Heart left ventricle (tissue), 16 donors: Measurements from ENCODE around the gene MED12L. TPM values are rescaled to one million over a fixed set of nuclear protein-coding genes. Genes with fewer than 3 reads are reported as not detected.

Experiments
- ATAC-seq, 4 donors: fragments of 200-7000 bp; cut with Tn5 transposase; one replicate each; pipeline ENCODE4 v1.9.1; 2020 to 2022; ENCODE audit warnings: moderate library complexity in 4 of 4, mild to moderate bottlenecking in 3 of 4, moderate number of reproducible peaks in 1 of 4
- DNase-seq, 5 donors: peaks; one replicate each; pipeline ENCODE4 v3.0.0-alpha.2; 2020
- H3K27ac ChIP-seq, 12 donors: fragments of 200-600 bp; sonication (generic) in 4 of 12; one replicate each; pipeline versions ENCODE4 v1.5.0 to v1.8.0; 2016 to 2022; ENCODE audit warnings: mild to moderate bottlenecking in 2 of 12
- H3K27me3 ChIP-seq, 9 donors: fragments of 200-600 bp; sonication (generic) in 2 of 9; one replicate each; pipeline versions ENCODE4 v1.5.1 to v1.8.0; 2016 to 2022; ENCODE audit warnings: mild to moderate bottlenecking in 3 of 9
- H3K36me3 ChIP-seq, 9 donors: fragments of 200-600 bp; sonication (generic) in 2 of 9; one replicate each; pipeline versions ENCODE4 v1.5.0 to v1.8.0; 2018 to 2022; ENCODE audit warnings: mild to moderate bottlenecking in 2 of 9
- H3K4me1 ChIP-seq, 12 donors: fragments of 200-600 bp; sonication (generic) in 4 of 12; one replicate each; pipeline versions ENCODE4 v1.5.0 to v1.8.0; 2016 to 2022; ENCODE audit warnings: mild to moderate bottlenecking in 3 of 12
- H3K4me3 ChIP-seq, 12 donors: fragments of 200-600 bp; sonication (generic) in 4 of 12; one replicate each; pipeline versions ENCODE4 v1.5.0 to v1.8.0; 2017 to 2022; ENCODE audit warnings: mild to moderate bottlenecking in 9 of 12, moderate library complexity in 4 of 12
- H3K9me3 ChIP-seq, 12 donors: fragments of 200-600 bp; sonication (generic) in 4 of 12; one replicate each; pipeline versions ENCODE4 v1.5.0 to v1.8.0; 2016 to 2022; ENCODE audit warnings: mild to moderate bottlenecking in 1 of 12
- POLR2A ChIP-seq, 2 donors: fragments of 450-650 bp; IDR thresholded peaks; one replicate each; pipeline ENCODE4 v1.6.1; 2017; ENCODE audit warnings: antibody characterized with exemption in 2 of 2, mild to moderate bottlenecking in 2 of 2, moderate library complexity in 2 of 2
- WGBS, 4 donors: extraction: QIAGEN DNeasy Blood & Tissue Kit in 2 of 4; methylation state at CpG; one replicate each; pipeline versions ENCODE4 v1.1.5 to v1.1.7; 2013 to 2018; 5-methylcytosine and 5-hydroxymethylcytosine counted together
- intact Hi-C, 10 donors: fragments of 100-400 bp; cut with DNase I; formaldehyde crosslinking; loops; one replicate each; pipeline versions ENCODE4 v1.11.1 to v1.14.2; 2022
- polyA plus RNA-seq, 2 donors: library from polyadenylated mRNA; stranded (reverse); fragments of 200-250 nt; gene quantifications; one replicate each; pipeline ENCODE4 v1.2.3, GENCODE V29; 2013
- total RNA-seq, 9 donors: library from RNA; depleted of rRNA in 2 of 9; stranded (reverse); fragments of >200 nt in 2 of 9; fragmentation: NEBNext Ultra II Directional in 3 of 9; extraction: Animal tissue kit (Norgen Biotek cat#: 25700) in 3 of 9; gene quantifications; one replicate each; pipeline versions ENCODE4 v1.1.0 to v1.2.4, GENCODE V29; 2016 to 2023
- TF ChIP-seq, protein P1 (sequence below), 12 donors: fragments of 200-600 bp; sonication (generic) in 4 of 12; IDR thresholded peaks; one replicate each; pipeline versions ENCODE4 v1.5.0 to v1.8.0; 2018 to 2022; ENCODE audit warnings: antibody characterized with exemption in 12 of 12, mild to moderate bottlenecking in 5 of 12
- donor health status: ischemic (EF 13 %, LVEDD 7.1; RV severe dilation, severe dysfunction).
- donor health status: healthy with polysubstance abuse.
- donor health status: DM: no; HTN: yes; CAD: no.
- donor health status: DM: no; HTN: no; CAD: no.
- donor health status: ischemic (EF 25% LVEDD 6.9; RV normal size, moderate dysfunction).
- donor health status: ischemic (EF 25% LVEDD 5.7; RV mildly dilated, moderate dysfunction).
- donor health status: healthy.
- donor health status: DM: yes; HTN: yes; CAD: no.
- donor health status: ischemic (EF 35%, LVEDD 5.7; RV mildly dilated, moderate dysfunction).
- donor health status: nonischemic (EF 11% LVEDD 7.7; RV severe dilation, severe dysfunction).
- donor health status: DM: yes; HTN: yes; CAD: no.
- donor health status: PGD.
- donor health status: ischemic (EF 29% LVEDD 5.4; RV normal size, mild dysfunction).
- donor health status: nonischemic (EF 23%, LVEDD 6.1; RV moderate dilation, normal function).

MED12L gene
- total and polyA plus RNA-seq, 11 donors: 0.06 to 2.1 (median 0.39) TPM

- Histone ChIP-seq H3K27ac (no peak overlapping the region), H3K27me3 (peaks cover 0 to 3% (median 0%) of the 10 kb centered on the region in 9 donors), H3K4me3 (no peak overlapping the region), H3K36me3 (no peaks in the 10 kb centered on the region), H3K4me1 (peaks cover 0 to 8% (median 0%) of the 10 kb centered on the region in 12 donors), H3K9me3 (no peaks in the 10 kb centered on the region)
- no peak for DNase-seq
- 66 to 80% (median 78%) methylated on average over 2 of the region's 2 CpGs for WGBS, 4 donors
- intact Hi-C loops: no loop called here
- no peak for TF ChIP-seq POLR2A (IDR thresholded peaks at IDR 0.05)
- TF ChIP-seq, protein P1, sequence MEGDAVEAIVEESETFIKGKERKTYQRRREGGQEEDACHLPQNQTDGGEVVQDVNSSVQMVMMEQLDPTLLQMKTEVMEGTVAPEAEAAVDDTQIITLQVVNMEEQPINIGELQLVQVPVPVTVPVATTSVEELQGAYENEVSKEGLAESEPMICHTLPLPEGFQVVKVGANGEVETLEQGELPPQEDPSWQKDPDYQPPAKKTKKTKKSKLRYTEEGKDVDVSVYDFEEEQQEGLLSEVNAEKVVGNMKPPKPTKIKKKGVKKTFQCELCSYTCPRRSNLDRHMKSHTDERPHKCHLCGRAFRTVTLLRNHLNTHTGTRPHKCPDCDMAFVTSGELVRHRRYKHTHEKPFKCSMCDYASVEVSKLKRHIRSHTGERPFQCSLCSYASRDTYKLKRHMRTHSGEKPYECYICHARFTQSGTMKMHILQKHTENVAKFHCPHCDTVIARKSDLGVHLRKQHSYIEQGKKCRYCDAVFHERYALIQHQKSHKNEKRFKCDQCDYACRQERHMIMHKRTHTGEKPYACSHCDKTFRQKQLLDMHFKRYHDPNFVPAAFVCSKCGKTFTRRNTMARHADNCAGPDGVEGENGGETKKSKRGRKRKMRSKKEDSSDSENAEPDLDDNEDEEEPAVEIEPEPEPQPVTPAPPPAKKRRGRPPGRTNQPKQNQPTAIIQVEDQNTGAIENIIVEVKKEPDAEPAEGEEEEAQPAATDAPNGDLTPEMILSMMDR (IDR thresholded peaks at IDR 0.05): no peak
- no peak for ATAC-seq
These were observed 218.3 kb downstream of the MED12L start for GRCh38 chr3:151303751-151304150.

GRCh38 chr3:151305060-151305774 lies 219.8 kb downstream of the MED12L start:
- TF ChIP-seq POLR2A (IDR thresholded peaks at IDR 0.05): no peak
- TF ChIP-seq, protein P1 (IDR thresholded peaks at IDR 0.05): no peak
- H3K4me3 ChIP-seq: no peak overlapping the region
- peaks cover 0 to 8% (median 0%) of the 10 kb centered on the region in 12 donors for H3K4me1 ChIP-seq
- ATAC-seq (peak in 2 of 4 donors; percentile 59 to 70), DNase-seq (no peak)
- 62 to 72% (median 67%) methylated on average over 7 of the region's 7 CpGs for WGBS, 4 donors
- no peaks in the 10 kb centered on the region for H3K36me3 ChIP-seq
- no peaks in the 10 kb centered on the region for H3K9me3 ChIP-seq
- intact Hi-C loops: no loop called here
- H3K27ac ChIP-seq: no peak overlapping the region
- H3K27me3 ChIP-seq: peaks cover 0 to 3% (median 0%) of the 10 kb centered on the region in 9 donors

DNA sequence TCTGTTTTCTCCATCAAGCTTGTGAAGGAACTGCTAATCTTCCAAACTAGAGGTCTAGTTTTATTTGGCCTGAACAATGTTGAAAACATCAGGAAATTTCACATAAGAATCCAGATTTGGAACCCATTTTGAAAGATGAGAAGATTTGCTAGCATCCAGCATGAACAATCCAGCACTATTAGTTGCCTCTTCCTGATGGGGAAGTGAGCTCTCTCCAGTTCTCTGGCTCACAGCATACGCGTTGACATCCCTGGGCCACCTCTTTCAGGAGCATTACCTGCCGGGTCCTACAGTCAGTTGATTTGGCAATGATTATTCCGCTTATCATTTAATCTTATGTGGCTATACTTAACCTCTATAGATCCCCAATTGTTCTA lies 220.3 kb downstream of the MED12L start:
- Histone ChIP-seq H3K4me1 (peaks cover 0 to 8% (median 0%) of the 10 kb centered on the region in 12 donors), H3K4me3 (no peak overlapping the region), H3K27ac (no peak overlapping the region), H3K27me3 (peaks cover 0 to under 1% (median 0%) of the 10 kb centered on the region in 9 donors), H3K9me3 (no peaks in the 10 kb centered on the region), H3K36me3 (no peaks in the 10 kb centered on the region)
- TF ChIP-seq POLR2A (IDR thresholded peaks at IDR 0.05): no peak
- TF ChIP-seq, protein P1 (IDR thresholded peaks at IDR 0.05): no peak
- no peak for DNase-seq
- no peak for ATAC-seq
- intact Hi-C loops: no loop called here
- WGBS, 4 donors: 71 to 84% (median 77%) methylated on average over 4 of the region's 4 CpGs

DNA sequence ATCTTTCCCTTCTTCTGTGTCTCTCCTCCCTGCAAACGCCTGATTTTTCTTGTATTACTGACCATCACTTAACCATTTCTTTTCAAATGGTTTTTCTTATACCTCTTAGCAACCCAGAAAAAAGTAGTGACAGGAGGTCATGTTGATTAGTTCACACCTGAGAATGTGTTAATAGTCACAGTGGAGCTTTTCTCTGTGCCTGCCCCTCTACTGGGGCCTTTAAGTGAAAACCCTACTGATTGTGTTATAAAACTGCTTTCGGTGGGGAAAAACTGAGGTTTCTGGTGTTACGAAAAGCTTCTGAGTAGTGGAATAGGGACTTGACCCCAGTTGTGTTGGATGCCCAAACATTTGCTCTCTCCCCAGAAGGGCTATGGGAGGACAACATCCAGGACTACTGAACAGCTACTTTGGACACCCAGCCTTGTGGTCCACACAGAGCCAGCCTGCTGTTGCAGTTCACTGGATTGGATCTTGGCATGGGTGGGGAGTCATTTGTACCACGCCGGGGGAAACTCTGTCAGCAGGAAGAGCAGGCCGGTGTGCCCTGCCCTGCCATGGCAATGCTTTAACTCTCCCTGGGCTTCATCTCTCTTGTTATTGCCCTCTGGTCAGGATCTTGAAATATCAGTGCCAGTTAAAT lies 220.8 kb downstream of the MED12L start:
- intact Hi-C loops: no loop called here
- peaks cover 0 to 8% (median 0%) of the 10 kb centered on the region in 12 donors for H3K4me1 ChIP-seq
- ATAC-seq (no peak), DNase-seq (no peak)
- TF ChIP-seq, protein P1 (IDR thresholded peaks at IDR 0.05): no peak
- no peak for TF ChIP-seq POLR2A (IDR thresholded peaks at IDR 0.05)
- H3K36me3 ChIP-seq: no peaks in the 10 kb centered on the region
- H3K4me3 ChIP-seq: no peak overlapping the region
- H3K9me3 ChIP-seq: no peaks in the 10 kb centered on the region
- H3K27me3 ChIP-seq: no peaks in the 10 kb centered on the region
- no peak overlapping the region for H3K27ac ChIP-seq
- WGBS, 4 donors: 83 to 91% (median 86%) methylated on average over 5 to 6 of the region's 6 CpGs
